GM23338 (cell line): Measurements from ENCODE around the gene THEM5. TPM values are rescaled to one million over a fixed set of nuclear protein-coding genes. Genes with fewer than 3 reads are reported as not detected.

ENCODE experiments used
- ATAC-seq: fragments of 200-7000 bp; cut with Tn5 transposase; 3 replicates; pipeline ENCODE4 v1.9.1; 2020
- DNase-seq: peaks from one replicate; pipeline ENCODE4 v3.0.0-alpha.2; 2015; ENCODE audit warnings: low spot score
- H2AFZ ChIP-seq: fragments of 200-600 bp; sonication (generic); 2 replicates; pipeline ENCODE4 v1.8.0; 2016; ENCODE audit warnings: antibody characterized with exemption, mild to moderate bottlenecking, moderate library complexity
- H3F3A ChIP-seq: fragments of 200-600 bp; sonication (generic); replicated peaks from 2 replicates; pipeline ENCODE4 v1.8.0; 2017; ENCODE audit warnings: antibody characterized with exemption, mixed run types, low read depth
- H3K27ac ChIP-seq: fragments of 200-600 bp; sonication (generic); 2 replicates; pipeline ENCODE4 v1.6.1; 2016; ENCODE audit warnings: low read depth
- H3K27me3 ChIP-seq: fragments of 200-600 bp; sonication (generic); 2 replicates; pipeline ENCODE4 v1.8.0; 2016; ENCODE audit warnings: mild to moderate bottlenecking, mixed run types, moderate library complexity; ENCODE audit not compliant: insufficient read depth
- H3K36me3 ChIP-seq: fragments of 200-600 bp; sonication (generic); 2 replicates; pipeline ENCODE4 v1.8.0; 2016; ENCODE audit warnings: mild to moderate bottlenecking; ENCODE audit not compliant: insufficient read depth
- H3K4me1 ChIP-seq: fragments of 200-600 bp; sonication (generic); 2 replicates; pipeline ENCODE4 v1.8.0; 2016; ENCODE audit warnings: mild to moderate bottlenecking, moderate library complexity; ENCODE audit not compliant: insufficient read depth
- H3K4me2 ChIP-seq: fragments of 200-600 bp; sonication (generic); 2 replicates; pipeline ENCODE4 v1.7.1; 2017; ENCODE audit warnings: mixed run types
- H3K4me3 ChIP-seq: fragments of 200-600 bp; sonication (generic); 2 replicates; pipeline ENCODE4 v1.6.1; 2016; ENCODE audit warnings: mixed run types
- H3K79me2 ChIP-seq: fragments of 200-600 bp; sonication (generic); replicated peaks from 2 replicates; pipeline ENCODE4 v1.8.0; 2017; ENCODE audit warnings: mild to moderate bottlenecking; ENCODE audit not compliant: insufficient read depth
- H3K9me2 ChIP-seq: fragments of 200-600 bp; sonication (generic); 2 replicates; pipeline ENCODE4 v1.8.0; 2017; ENCODE audit not compliant: insufficient read depth
- H4K20me1 ChIP-seq: fragments of 200-600 bp; sonication (generic); replicated peaks from 2 replicates; pipeline ENCODE4 v1.8.0; 2017; ENCODE audit warnings: mild to moderate bottlenecking; ENCODE audit not compliant: insufficient read depth
- H3K27ac Mint-ChIP-seq: 2 replicates; pipeline ENCODE4 v1.8.0; 2020; ENCODE audit warnings: inconsistent platforms, mild to moderate bottlenecking, moderate library complexity, mixed read lengths
- H3K27me3 Mint-ChIP-seq: 3 replicates; pipeline ENCODE4 v1.8.0; 2022; ENCODE audit warnings: low read depth, mild to moderate bottlenecking, moderate library complexity, mixed read lengths, inconsistent platforms; ENCODE audit not compliant: insufficient read depth, poor library complexity
- H3K36me3 Mint-ChIP-seq: 3 replicates; pipeline ENCODE4 v1.8.0; 2021; ENCODE audit warnings: low read depth, mild to moderate bottlenecking, inconsistent platforms, moderate library complexity, mixed read lengths
- H3K4me1 Mint-ChIP-seq: 3 replicates; pipeline ENCODE4 v1.8.0; 2020; ENCODE audit warnings: mild to moderate bottlenecking, inconsistent platforms, mixed read lengths
- H3K4me3 Mint-ChIP-seq: 3 replicates; pipeline ENCODE4 v1.8.0; 2021; ENCODE audit warnings: moderate library complexity, mild to moderate bottlenecking, inconsistent platforms, mixed read lengths
- H3K9me3 Mint-ChIP-seq: 3 replicates; pipeline ENCODE4 v1.8.0; 2020; ENCODE audit warnings: moderate library complexity, mild to moderate bottlenecking, inconsistent platforms, mixed read lengths
- CREB1 ChIP-seq: fragments of 250-450 bp; sonication (Bioruptor Pico); IDR thresholded peaks from 2 replicates; pipeline ENCODE4 v1.5.0; 2020; ENCODE audit warnings: low read depth, mild to moderate bottlenecking, moderate library complexity
- CTCF ChIP-seq, 2 experiments: fragments of 200-600 bp in 1 of 2; sonication (generic) in 1 of 2; conservative IDR thresholded peaks; 2 replicates each; pipeline versions ENCODE4 v1.5.1 to v1.6.1; 2016 to 2017; ENCODE audit warnings: antibody characterized with exemption in 2 of 2, low read depth in 2 of 2, mild to moderate bottlenecking in 2 of 2, moderate library complexity in 1 of 2
- ETS1 ChIP-seq: IDR thresholded peaks from 2 replicates; pipeline ENCODE4 v1.6.1; 2016; ENCODE audit warnings: antibody characterized with exemption
- EZH2 ChIP-seq: fragments of 200-600 bp; sonication (generic); IDR thresholded peaks from one replicate; pipeline ENCODE4 v1.8.0; 2017; ENCODE audit warnings: antibody characterized with exemption, mild to moderate bottlenecking, low read depth; ENCODE audit not compliant: unreplicated experiment
- EZH2phosphoT487 ChIP-seq: fragments of 200-600 bp; sonication (generic); IDR thresholded peaks from one replicate; pipeline ENCODE4 v1.8.1; 2018; ENCODE audit warnings: antibody characterized with exemption; ENCODE audit not compliant: unreplicated experiment
- JUNB ChIP-seq: IDR thresholded peaks from one replicate; pipeline ENCODE4 v1.6.1; 2016; ENCODE audit warnings: antibody characterized with exemption; ENCODE audit not compliant: unreplicated experiment
- NANOG ChIP-seq: IDR thresholded peaks from 2 replicates; pipeline ENCODE4 v1.6.1; 2016; ENCODE audit warnings: antibody characterized with exemption, borderline replicate concordance
- POLR2AphosphoS5 ChIP-seq: IDR thresholded peaks from 2 replicates; pipeline ENCODE4 v1.6.1; 2016; ENCODE audit warnings: antibody characterized with exemption, low read depth
- REST ChIP-seq: IDR thresholded peaks from one replicate; pipeline ENCODE4 v1.6.1; 2018; ENCODE audit warnings: antibody characterized with exemption; ENCODE audit not compliant: unreplicated experiment
- STAT1 ChIP-seq: IDR thresholded peaks from one replicate; pipeline ENCODE4 v1.6.1; 2016; ENCODE audit warnings: antibody characterized with exemption; ENCODE audit not compliant: unreplicated experiment
- ZNF114 ChIP-seq: fragments of 250-450 bp; sonication (Bioruptor Pico); IDR thresholded peaks from 2 replicates; pipeline ENCODE4 v1.5.0; 2020; ENCODE audit warnings: mild to moderate bottlenecking, moderate library complexity
- ZNF331 ChIP-seq: fragments of 250-450 bp; sonication (Bioruptor Pico); IDR thresholded peaks from 2 replicates; pipeline ENCODE4 v1.5.0; 2020; ENCODE audit warnings: low read depth, mild to moderate bottlenecking, moderate library complexity
- ZNF462 ChIP-seq: fragments of 250-450 bp; sonication (Bioruptor Pico); IDR thresholded peaks from 2 replicates; pipeline ENCODE4 v1.5.0; 2020; ENCODE audit warnings: mild to moderate bottlenecking, moderate library complexity
- polyA plus RNA-seq: library from polyadenylated mRNA; unstranded; fragments of >200 nt; fragmentation: Nextera tagmentation; extraction: Ambion mirVana; gene quantifications from 2 replicates; pipeline ENCODE4 v1.2.1, GENCODE V29; 2016
- total RNA-seq: library from RNA; depleted of rRNA; stranded (reverse); fragments of >200 nt; shearing (Covaris generic); gene quantifications from 2 replicates; pipeline ENCODE4 v1.2.3, GENCODE V29; 2014

The THEM5 gene
- total and polyA plus RNA-seq, 2 experiments from 2014 or later, result not detected

- Histone ChIP-seq H3K4me3 (no peak overlapping the region), H3K4me2 (no peak overlapping the region), H2AFZ (no peak overlapping the region), H3K79me2 (no peaks in the 10 kb centered on the region), H3F3A (no peaks in the 10 kb centered on the region), H3K27me3 (peaks cover 35% of the 10 kb centered on the region), H3K27ac (no peak overlapping the region), H3K4me1 (no peaks in the 10 kb centered on the region), H4K20me1 (peaks cover 3% of the 10 kb centered on the region; the same call in 1 of the 2 replicates), H3K36me3 (no peaks in the 10 kb centered on the region), H3K9me2 (no peaks in the 10 kb centered on the region)
- Mint-ChIP-seq H3K36me3 (no peaks in the 10 kb centered on the region), H3K9me3 (no peaks in the 10 kb centered on the region), H3K4me3 (no peak overlapping the region), H3K27ac (no peak overlapping the region), H3K4me1 (peaks cover 3% of the 10 kb centered on the region), H3K27me3 (peaks cover 13% of the 10 kb centered on the region)
- no peak for ATAC-seq
- TF ChIP-seq ZNF462 (CRISPR knock-in tag) (no peak), EZH2 (no peak), POLR2AphosphoS5 (no peak), CTCF (conservative IDR thresholded peaks at IDR 0.05; ENCODE audit: low read depth in 2 of 2) (no peak), ETS1 (no peak), REST (no peak), ZNF114 (no peak), EZH2phosphoT487 (no peak), STAT1 (no peak), ZNF331 (CRISPR knock-in tag) (no peak), NANOG (no peak), JUNB (no peak), CREB1 (CRISPR knock-in tag) (no peak)
- DNase-seq, result no peak
These were observed 13.8 kb upstream of the THEM5 start for GRCh38 chr1:151867321-151867720.
